ENCODE results near the gene FAM193B. TPM values are rescaled to one million over a fixed set of nuclear protein-coding genes. Genes with fewer than 3 reads are reported as not detected.

Gene FAM193B
- total RNA-seq, 1 donor from 2014 or later = 72.4 TPM

- no peaks in the 10 kb centered on the region for H3K9me3 ChIP-seq
- no peak overlapping the region for H3K4me3 ChIP-seq
- no peak for DNase-seq (ENCODE audit: extremely low spot score in 2 of 2)
- TF ChIP-seq CTCF (IDR thresholded peaks at IDR 0.05) = no peak
- no peak for TF ChIP-seq POLR2A (IDR thresholded peaks at IDR 0.05)
- no peak for TF ChIP-seq POLR2AphosphoS5 (IDR thresholded peaks at IDR 0.05; ENCODE audit: insufficient read depth in 1 of 2, low read depth in 1 of 2)
- peaks cover 28% of the 10 kb centered on the region for H3K4me1 ChIP-seq
- intact Hi-C loops (cut with DNase I) = no loop called here
- no peaks in the 10 kb centered on the region for H3K27me3 ChIP-seq
- H3K36me3 ChIP-seq = peaks cover 0 to 1% of the 10 kb centered on the region in 2 donors
- H3K27ac ChIP-seq = no peak overlapping the region
These were observed 1.3 kb upstream of the FAM193B start for GRCh38 chr5:177555665-177556064.

- H3K27ac ChIP-seq = no peak overlapping the region
- intact Hi-C loops (cut with DNase I) = no loop called here
- H3K4me3 ChIP-seq = peak overlapping the region in 1 of 2 donors; percentile 93
- no peak for DNase-seq (ENCODE audit: extremely low spot score in 2 of 2)
- no peak for TF ChIP-seq POLR2A (IDR thresholded peaks at IDR 0.05)
- TF ChIP-seq CTCF (IDR thresholded peaks at IDR 0.05) = no peak
- no peak for TF ChIP-seq POLR2AphosphoS5 (IDR thresholded peaks at IDR 0.05; ENCODE audit: insufficient read depth in 1 of 2, low read depth in 1 of 2)
- no peaks in the 10 kb centered on the region for H3K9me3 ChIP-seq
- H3K4me1 ChIP-seq = peaks cover 33% of the 10 kb centered on the region
- H3K27me3 ChIP-seq = no peaks in the 10 kb centered on the region
- peaks cover 0 to 3% of the 10 kb centered on the region in 2 donors for H3K36me3 ChIP-seq
These were observed 865 bp upstream of the FAM193B start for GRCh38 chr5:177555228-177555627.

DNA sequence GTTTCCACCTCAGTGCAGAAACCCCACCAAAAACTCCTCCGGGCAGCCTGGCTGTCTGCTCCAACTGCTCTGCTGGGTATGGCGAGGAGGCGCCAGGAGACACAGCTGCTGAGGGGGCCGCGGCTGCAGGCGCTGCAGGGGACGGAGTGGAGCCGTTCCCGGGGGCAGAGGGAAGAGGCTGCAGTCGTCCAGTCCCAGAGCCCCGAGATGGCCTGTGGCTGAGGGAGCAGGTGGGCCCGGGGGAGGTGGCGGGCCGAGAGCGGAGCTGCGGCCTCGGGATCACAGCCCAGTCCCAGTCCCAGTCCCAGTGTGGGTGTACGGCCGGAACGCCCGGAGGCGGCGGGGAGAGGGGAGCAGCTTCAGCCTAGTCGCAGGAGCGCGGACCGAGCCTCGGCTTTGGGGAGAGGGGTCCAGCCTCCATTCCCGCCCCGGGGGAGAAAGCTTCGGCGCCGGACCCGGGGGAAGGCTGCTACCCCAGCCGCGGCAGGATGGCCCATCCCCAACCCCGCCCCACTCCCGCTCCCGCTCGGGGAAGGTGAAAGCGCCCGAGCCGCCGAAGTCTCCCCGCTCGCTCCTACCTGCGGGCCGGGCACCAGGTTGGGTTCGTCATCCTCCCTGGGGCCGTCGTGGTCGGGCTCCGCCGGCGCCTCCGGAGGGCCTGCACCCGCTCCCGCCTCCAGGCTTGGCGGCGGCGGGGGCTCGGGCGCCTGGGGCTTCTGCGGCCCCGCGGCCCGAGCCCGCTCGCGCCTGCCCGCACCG is 513 bp downstream of the FAM193B start:
- H3K36me3 ChIP-seq = peaks cover 0 to 3% of the 10 kb centered on the region in 2 donors
- intact Hi-C loops (cut with DNase I) = no loop called here
- peak overlapping the region; percentile 92 to 93 for H3K4me3 ChIP-seq
- DNase-seq (ENCODE audit: extremely low spot score in 2 of 2) = no peak
- no peaks in the 10 kb centered on the region for H3K9me3 ChIP-seq
- TF ChIP-seq POLR2A (IDR thresholded peaks at IDR 0.05) = no peak
- peak in 1 of 2 donors; percentile 21 for TF ChIP-seq POLR2AphosphoS5 (IDR thresholded peaks at IDR 0.05; ENCODE audit: insufficient read depth in 1 of 2, low read depth in 1 of 2)
- no peak for TF ChIP-seq CTCF (IDR thresholded peaks at IDR 0.05)
- peaks cover 44% of the 10 kb centered on the region for H3K4me1 ChIP-seq
- H3K27me3 ChIP-seq = no peaks in the 10 kb centered on the region
- peak overlapping the region; percentile 86 for H3K27ac ChIP-seq

- intact Hi-C loops (cut with DNase I) = no loop called here
- Histone ChIP-seq H3K4me3 (peak overlapping the region; percentile 92 to 93), H3K4me1 (peaks cover 53% of the 10 kb centered on the region), H3K27ac (peak overlapping the region; percentile 86), H3K9me3 (no peaks in the 10 kb centered on the region), H3K36me3 (peaks cover 0 to 3% of the 10 kb centered on the region in 2 donors), H3K27me3 (no peaks in the 10 kb centered on the region)
- no peak for DNase-seq (ENCODE audit: extremely low spot score in 2 of 2)
- TF ChIP-seq POLR2A (IDR thresholded peaks at IDR 0.05) (no peak), CTCF (IDR thresholded peaks at IDR 0.05) (no peak), POLR2AphosphoS5 (IDR thresholded peaks at IDR 0.05; ENCODE audit: insufficient read depth in 1 of 2, low read depth in 1 of 2) (no peak)
These were observed 1.4 kb downstream of the FAM193B start for GRCh38 chr5:177552839-177553455.

GRCh38 chr5:177550122-177550521 is 4.2 kb downstream of the FAM193B start:
- intact Hi-C loops (cut with DNase I) = no loop called here
- H3K27me3 ChIP-seq = no peaks in the 10 kb centered on the region
- H3K4me3 ChIP-seq = no peak overlapping the region
- TF ChIP-seq CTCF (IDR thresholded peaks at IDR 0.05) (no peak), POLR2AphosphoS5 (IDR thresholded peaks at IDR 0.05; ENCODE audit: insufficient read depth in 1 of 2, low read depth in 1 of 2) (no peak), POLR2A (IDR thresholded peaks at IDR 0.05) (no peak)
- peaks cover 77% of the 10 kb centered on the region for H3K4me1 ChIP-seq
- H3K36me3 ChIP-seq = peaks cover 0 to 3% of the 10 kb centered on the region in 2 donors
- no peaks in the 10 kb centered on the region for H3K9me3 ChIP-seq
- DNase-seq (ENCODE audit: extremely low spot score in 2 of 2) = no peak
- H3K27ac ChIP-seq = no peak overlapping the region

All from vagina (tissue), 2 donors.